NAMALWA (cell line): Measurements from ENCODE around the gene ANKRD44.

Source experiments
- DNase-seq: peaks from one replicate; pipeline ENCODE4 v3.0.0-alpha.2; 2015; ENCODE audit warnings: low spot score

Gene ANKRD44

GRCh38 chr2:196987649-196988364 lies 322.8 kb downstream of the ANKRD44 start:
- DNase-seq: no peak

GRCh38 chr2:196987298-196987648 lies 323.3 kb downstream of the ANKRD44 start:
- DNase-seq: no peak

- no peak for DNase-seq
Observed at GRCh38 chr2:196985511-196986183, 324.9 kb downstream of the ANKRD44 start.

GRCh38 chr2:196984903-196985302 lies 325.7 kb downstream of the ANKRD44 start:
- no peak for DNase-seq

GRCh38 chr2:196983934-196984333 lies 326.6 kb downstream of the ANKRD44 start:
- DNase-seq: no peak

- DNase-seq: no peak
Observed at GRCh38 chr2:196980473-196980872, 330.1 kb downstream of the ANKRD44 start.

GRCh38 chr2:196980001-196980400 lies 330.6 kb downstream of the ANKRD44 start:
- no peak for DNase-seq

- DNase-seq: no peak
Observed at GRCh38 chr2:196977507-196977906, 333.1 kb downstream of the ANKRD44 start.

- no peak for DNase-seq
Observed at GRCh38 chr2:196974970-196975369, 335.6 kb downstream of the ANKRD44 start.

- no peak for DNase-seq
Observed at GRCh38 chr2:196971574-196972279, 338.9 kb downstream of the ANKRD44 start.

- DNase-seq: no peak
Observed at GRCh38 chr2:196970099-196970498, 340.5 kb downstream of the ANKRD44 start.

GRCh38 chr2:196968516-196968915 lies 342.1 kb downstream of the ANKRD44 start:
- no peak for DNase-seq

GRCh38 chr2:196967775-196968174 lies 342.8 kb downstream of the ANKRD44 start:
- no peak for DNase-seq

- DNase-seq: no peak
Observed at GRCh38 chr2:196967116-196967515, 343.5 kb downstream of the ANKRD44 start.

- DNase-seq: no peak
Observed at GRCh38 chr2:196966061-196966460, 344.5 kb downstream of the ANKRD44 start.

GRCh38 chr2:196965651-196966050 lies 344.9 kb downstream of the ANKRD44 start:
- DNase-seq: no peak

- DNase-seq: no peak
Observed at GRCh38 chr2:196963961-196964360, 346.6 kb downstream of the ANKRD44 start.

- DNase-seq: no peak
Observed at GRCh38 chr2:196963043-196963442, 347.5 kb downstream of the ANKRD44 start.

GRCh38 chr2:196962325-196962724 lies 348.3 kb downstream of the ANKRD44 start:
- DNase-seq: no peak

GRCh38 chr2:196961889-196962288 lies 348.7 kb downstream of the ANKRD44 start:
- DNase-seq: no peak

- DNase-seq: no peak
Observed at GRCh38 chr2:196959734-196960338, 350.7 kb downstream of the ANKRD44 start.

GRCh38 chr2:196959281-196959680 lies 351.3 kb downstream of the ANKRD44 start:
- DNase-seq: no peak
